ENCODE measurements around the gene MTM1. TPM values are rescaled to one million over a fixed set of nuclear protein-coding genes. Genes with fewer than 3 reads are reported as not detected.

Gene MTM1
- polyA plus RNA-seq, 1 of the 3 experiments (the other 2 are of a cell fraction), result 2.7 TPM

DNA sequence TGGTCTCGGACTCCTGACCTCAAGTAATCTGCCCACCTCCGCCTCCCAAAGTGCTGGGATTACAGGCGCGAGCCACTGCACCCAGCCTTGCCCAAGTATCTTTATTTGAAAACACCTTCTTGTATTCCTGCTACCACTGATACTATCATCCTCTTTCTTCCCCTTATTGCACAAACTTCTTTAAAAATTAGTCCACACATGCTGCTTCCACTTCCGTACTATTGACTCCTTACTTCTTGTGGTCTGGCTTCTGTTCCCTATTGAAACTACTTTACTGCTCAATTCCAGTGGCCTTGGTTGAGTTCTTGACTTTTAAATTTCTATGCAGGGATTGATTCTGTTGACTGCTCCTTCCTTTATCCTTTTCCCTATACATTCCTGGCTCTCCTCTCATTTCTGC is 38.8 kb downstream of the MTM1 start:
- Histone ChIP-seq H3K9ac (no peak overlapping the region), H3F3A (replicated peaks; ENCODE audit: insufficient read depth) (no peaks in the 10 kb centered on the region), H3K36me3 (replicated peaks in 1 of 2; ENCODE audit: control insufficient read depth in 1 of 2, insufficient read depth in 2 of 2, low read length in 1 of 2) (no peaks in the 10 kb centered on the region), H2AFZ (ENCODE audit: low read depth) (no peak overlapping the region), H3K79me2 (ENCODE audit: insufficient read depth) (no peaks in the 10 kb centered on the region), H3K27me3 (ENCODE audit: insufficient read depth) (no peaks in the 10 kb centered on the region), H3K4me3 (ENCODE audit: low read depth in 2 of 2, low read length in 1 of 2) (no peak overlapping the region), H3K9me3 (no peaks in the 10 kb centered on the region), H3K4me1 (ENCODE audit: control insufficient read depth in 1 of 2, insufficient read depth in 2 of 2, low read depth in 1 of 2, low read length in 1 of 2) (no peaks in the 10 kb centered on the region), H3K4me2 (no peak overlapping the region), H4K20me1 (ENCODE audit: insufficient read depth) (no peaks in the 10 kb centered on the region), H3K9me2 (no peaks in the 10 kb centered on the region), H3K27ac (ENCODE audit: low read depth in 2 of 2, low read length in 1 of 2) (no peak overlapping the region)
- TF ChIP-seq, protein P1, sequence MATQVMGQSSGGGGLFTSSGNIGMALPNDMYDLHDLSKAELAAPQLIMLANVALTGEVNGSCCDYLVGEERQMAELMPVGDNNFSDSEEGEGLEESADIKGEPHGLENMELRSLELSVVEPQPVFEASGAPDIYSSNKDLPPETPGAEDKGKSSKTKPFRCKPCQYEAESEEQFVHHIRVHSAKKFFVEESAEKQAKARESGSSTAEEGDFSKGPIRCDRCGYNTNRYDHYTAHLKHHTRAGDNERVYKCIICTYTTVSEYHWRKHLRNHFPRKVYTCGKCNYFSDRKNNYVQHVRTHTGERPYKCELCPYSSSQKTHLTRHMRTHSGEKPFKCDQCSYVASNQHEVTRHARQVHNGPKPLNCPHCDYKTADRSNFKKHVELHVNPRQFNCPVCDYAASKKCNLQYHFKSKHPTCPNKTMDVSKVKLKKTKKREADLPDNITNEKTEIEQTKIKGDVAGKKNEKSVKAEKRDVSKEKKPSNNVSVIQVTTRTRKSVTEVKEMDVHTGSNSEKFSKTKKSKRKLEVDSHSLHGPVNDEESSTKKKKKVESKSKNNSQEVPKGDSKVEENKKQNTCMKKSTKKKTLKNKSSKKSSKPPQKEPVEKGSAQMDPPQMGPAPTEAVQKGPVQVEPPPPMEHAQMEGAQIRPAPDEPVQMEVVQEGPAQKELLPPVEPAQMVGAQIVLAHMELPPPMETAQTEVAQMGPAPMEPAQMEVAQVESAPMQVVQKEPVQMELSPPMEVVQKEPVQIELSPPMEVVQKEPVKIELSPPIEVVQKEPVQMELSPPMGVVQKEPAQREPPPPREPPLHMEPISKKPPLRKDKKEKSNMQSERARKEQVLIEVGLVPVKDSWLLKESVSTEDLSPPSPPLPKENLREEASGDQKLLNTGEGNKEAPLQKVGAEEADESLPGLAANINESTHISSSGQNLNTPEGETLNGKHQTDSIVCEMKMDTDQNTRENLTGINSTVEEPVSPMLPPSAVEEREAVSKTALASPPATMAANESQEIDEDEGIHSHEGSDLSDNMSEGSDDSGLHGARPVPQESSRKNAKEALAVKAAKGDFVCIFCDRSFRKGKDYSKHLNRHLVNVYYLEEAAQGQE (IDR thresholded peaks at IDR 0.05; ENCODE audit: low read depth, low read length), result no peak
- no peak for TF ChIP-seq SIN3A (IDR thresholded peaks at IDR 0.05; ENCODE audit: borderline replicate concordance, low read depth, low read length)
- ChIA-PET POLR2A (no interaction called here), CTCF (interaction anchor here (1.3 kb wide), 1 partner anchor 92 kb away, joined by 3 read pairs; no protein-coding TSS in a partner anchor)
- 59% methylated on average over 5 of the region's 5 CpGs for WGBS (ENCODE audit: low lambda C conversion rate)
- DNase-seq, result no peak

DNA sequence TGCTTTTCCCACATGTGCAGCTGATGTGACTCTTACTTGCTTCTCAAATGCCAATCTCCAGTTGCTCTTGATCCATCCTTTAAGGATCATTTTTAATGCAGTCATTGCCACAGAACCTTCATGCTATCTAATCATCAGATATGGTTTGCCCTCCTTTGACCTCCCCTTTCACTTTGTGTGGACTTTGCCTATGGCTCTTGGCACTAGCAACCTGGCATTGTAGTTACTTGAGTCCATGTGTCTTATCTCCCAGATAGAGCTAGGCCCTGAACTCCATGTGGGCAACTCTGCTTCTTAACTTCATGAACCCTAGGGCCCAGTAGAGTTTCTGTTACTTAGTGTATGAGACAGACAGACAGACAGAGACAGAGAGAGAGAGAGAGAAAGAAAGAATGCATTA is 41.6 kb downstream of the MTM1 start:
- Histone ChIP-seq H3K4me1 (ENCODE audit: control insufficient read depth in 1 of 2, insufficient read depth in 2 of 2, low read depth in 1 of 2, low read length in 1 of 2) (no peaks in the 10 kb centered on the region), H3K79me2 (ENCODE audit: insufficient read depth) (no peaks in the 10 kb centered on the region), H3K27me3 (ENCODE audit: insufficient read depth) (no peaks in the 10 kb centered on the region), H4K20me1 (ENCODE audit: insufficient read depth) (no peaks in the 10 kb centered on the region), H2AFZ (ENCODE audit: low read depth) (no peak overlapping the region), H3K9me2 (no peaks in the 10 kb centered on the region), H3K4me2 (no peak overlapping the region), H3K9me3 (no peaks in the 10 kb centered on the region), H3K36me3 (replicated peaks in 1 of 2; ENCODE audit: control insufficient read depth in 1 of 2, insufficient read depth in 2 of 2, low read length in 1 of 2) (no peaks in the 10 kb centered on the region), H3K4me3 (ENCODE audit: low read depth in 2 of 2, low read length in 1 of 2) (no peak overlapping the region), H3K9ac (no peak overlapping the region), H3F3A (replicated peaks; ENCODE audit: insufficient read depth) (no peaks in the 10 kb centered on the region), H3K27ac (ENCODE audit: low read depth in 2 of 2, low read length in 1 of 2) (no peak overlapping the region)
- ChIA-PET CTCF (interaction anchor here (1.1 to 1.4 kb wide), 3 partner anchors 11 to 22 kb away, joined by 3 to 4 read pairs (median 3); no protein-coding TSS in a partner anchor), POLR2A (no interaction called here)
- DNase-seq, result no peak
- TF ChIP-seq MEF2A (IDR thresholded peaks at IDR 0.05; ENCODE audit: borderline replicate concordance, low read depth) (no peak), POLR2AphosphoS5 (IDR thresholded peaks at IDR 0.05; ENCODE audit: low read depth, low read length) (no peak), FOXJ3 (CRISPR knock-in tag; IDR thresholded peaks at IDR 0.05) (no peak), ELF1 (IDR thresholded peaks at IDR 0.05) (no peak), TCF12 (IDR thresholded peaks at IDR 0.05) (no peak), SMC3 (IDR thresholded peaks at IDR 0.05; ENCODE audit: low read depth, low read length) (no peak), RXRA (IDR thresholded peaks at IDR 0.05; ENCODE audit: borderline replicate concordance, low read depth) (no peak), JUND (IDR thresholded peaks at IDR 0.05) (no peak), RFX5 (IDR thresholded peaks at IDR 0.05; ENCODE audit: low read length) (no peak), EP300 (IDR thresholded peaks at IDR 0.05; ENCODE audit: borderline replicate concordance in 1 of 2, low read depth in 1 of 2, low read length in 1 of 2) (no peak), EZH2phosphoT487 (IDR thresholded peaks at IDR 0.05; ENCODE audit: borderline replicate concordance, low read depth) (no peak), FOSL2 (IDR thresholded peaks at IDR 0.05; ENCODE audit: borderline replicate concordance, low read depth) (no peak), FOXM1 (IDR thresholded peaks at IDR 0.05; ENCODE audit: low read depth) (no peak), NRF1 (IDR thresholded peaks at IDR 0.05; ENCODE audit: low read depth, low read length) (no peak), TEAD4 (IDR thresholded peaks at IDR 0.05; ENCODE audit: borderline replicate concordance, insufficient read depth) (no peak), MXI1 (IDR thresholded peaks at IDR 0.05; ENCODE audit: low read depth, low read length) (no peak)
- TF ChIP-seq, protein P2, sequence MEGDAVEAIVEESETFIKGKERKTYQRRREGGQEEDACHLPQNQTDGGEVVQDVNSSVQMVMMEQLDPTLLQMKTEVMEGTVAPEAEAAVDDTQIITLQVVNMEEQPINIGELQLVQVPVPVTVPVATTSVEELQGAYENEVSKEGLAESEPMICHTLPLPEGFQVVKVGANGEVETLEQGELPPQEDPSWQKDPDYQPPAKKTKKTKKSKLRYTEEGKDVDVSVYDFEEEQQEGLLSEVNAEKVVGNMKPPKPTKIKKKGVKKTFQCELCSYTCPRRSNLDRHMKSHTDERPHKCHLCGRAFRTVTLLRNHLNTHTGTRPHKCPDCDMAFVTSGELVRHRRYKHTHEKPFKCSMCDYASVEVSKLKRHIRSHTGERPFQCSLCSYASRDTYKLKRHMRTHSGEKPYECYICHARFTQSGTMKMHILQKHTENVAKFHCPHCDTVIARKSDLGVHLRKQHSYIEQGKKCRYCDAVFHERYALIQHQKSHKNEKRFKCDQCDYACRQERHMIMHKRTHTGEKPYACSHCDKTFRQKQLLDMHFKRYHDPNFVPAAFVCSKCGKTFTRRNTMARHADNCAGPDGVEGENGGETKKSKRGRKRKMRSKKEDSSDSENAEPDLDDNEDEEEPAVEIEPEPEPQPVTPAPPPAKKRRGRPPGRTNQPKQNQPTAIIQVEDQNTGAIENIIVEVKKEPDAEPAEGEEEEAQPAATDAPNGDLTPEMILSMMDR (IDR thresholded peaks at IDR 0.05), result no peak
- TF ChIP-seq, protein P1 (IDR thresholded peaks at IDR 0.05; ENCODE audit: low read depth, low read length), result no peak
- TF ChIP-seq, protein P3, sequence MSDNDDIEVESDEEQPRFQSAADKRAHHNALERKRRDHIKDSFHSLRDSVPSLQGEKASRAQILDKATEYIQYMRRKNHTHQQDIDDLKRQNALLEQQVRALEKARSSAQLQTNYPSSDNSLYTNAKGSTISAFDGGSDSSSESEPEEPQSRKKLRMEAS (IDR thresholded peaks at IDR 0.05; ENCODE audit: low read depth), result no peak
